A673 (cell line): ENCODE results near the gene CNTN5.

Source experiments
- EZH2 ChIP-seq: fragments of 200-600 bp; sonication (generic); IDR thresholded peaks from 2 replicates; pipeline ENCODE4 v1.6.1; 2017; ENCODE audit warnings: borderline replicate concordance, low read depth, mild to moderate bottlenecking, mixed read lengths, antibody characterized with exemption, low read length; ENCODE audit not compliant: poor library complexity, severe bottlenecking
- TF ChIP-seq, protein P1 (sequence below): fragments of 300-800, 200-600 bp; sonication (generic); conservative IDR thresholded peaks from 2 replicates; pipeline ENCODE4 v1.5.1; 2017; ENCODE audit warnings: low read depth, mild to moderate bottlenecking, antibody characterized with exemption, low read length, moderate library complexity, mixed read lengths

DNA sequence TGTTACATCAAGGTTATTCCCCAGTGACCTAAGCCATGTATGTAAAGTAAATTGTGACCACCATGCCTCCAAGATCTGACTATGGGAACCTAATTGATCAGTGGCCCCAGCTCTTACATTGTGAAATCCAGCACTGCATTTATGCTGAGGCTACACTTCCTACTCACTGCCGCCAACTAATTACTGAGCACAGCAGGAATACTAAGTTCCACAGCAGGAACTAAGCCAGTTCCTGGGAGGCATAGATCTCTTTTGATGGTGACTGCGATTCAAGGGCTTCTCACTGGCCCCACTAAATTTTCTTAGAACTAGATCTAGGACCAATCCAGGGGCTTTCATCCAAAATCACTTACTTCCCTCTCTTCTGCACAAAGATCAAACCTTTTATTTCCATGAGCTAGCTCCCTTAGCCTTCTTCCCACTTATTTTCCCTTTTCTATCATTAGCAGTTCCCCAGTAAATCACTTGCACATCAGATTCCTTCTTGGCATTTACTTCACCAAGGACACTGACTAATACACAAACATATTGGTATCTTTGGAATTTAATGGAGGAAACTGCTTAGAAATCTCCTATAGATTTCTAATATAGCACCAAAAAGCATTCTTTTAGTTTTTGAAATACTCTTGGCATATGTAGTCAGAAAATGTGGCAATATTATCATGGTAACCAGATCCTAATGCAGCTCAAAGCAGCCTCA lies 46.0 kb downstream of the CNTN5 start:
- TF ChIP-seq, protein P1, sequence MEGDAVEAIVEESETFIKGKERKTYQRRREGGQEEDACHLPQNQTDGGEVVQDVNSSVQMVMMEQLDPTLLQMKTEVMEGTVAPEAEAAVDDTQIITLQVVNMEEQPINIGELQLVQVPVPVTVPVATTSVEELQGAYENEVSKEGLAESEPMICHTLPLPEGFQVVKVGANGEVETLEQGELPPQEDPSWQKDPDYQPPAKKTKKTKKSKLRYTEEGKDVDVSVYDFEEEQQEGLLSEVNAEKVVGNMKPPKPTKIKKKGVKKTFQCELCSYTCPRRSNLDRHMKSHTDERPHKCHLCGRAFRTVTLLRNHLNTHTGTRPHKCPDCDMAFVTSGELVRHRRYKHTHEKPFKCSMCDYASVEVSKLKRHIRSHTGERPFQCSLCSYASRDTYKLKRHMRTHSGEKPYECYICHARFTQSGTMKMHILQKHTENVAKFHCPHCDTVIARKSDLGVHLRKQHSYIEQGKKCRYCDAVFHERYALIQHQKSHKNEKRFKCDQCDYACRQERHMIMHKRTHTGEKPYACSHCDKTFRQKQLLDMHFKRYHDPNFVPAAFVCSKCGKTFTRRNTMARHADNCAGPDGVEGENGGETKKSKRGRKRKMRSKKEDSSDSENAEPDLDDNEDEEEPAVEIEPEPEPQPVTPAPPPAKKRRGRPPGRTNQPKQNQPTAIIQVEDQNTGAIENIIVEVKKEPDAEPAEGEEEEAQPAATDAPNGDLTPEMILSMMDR = no peak
- no peak for TF ChIP-seq EZH2
